G401 (cell line): Measurements from ENCODE around the gene METTL17. TPM values are rescaled to one million over a fixed set of nuclear protein-coding genes. Genes with fewer than 3 reads are reported as not detected.
"Not testable (repeated sequence)": the region's sequence is repeated elsewhere in the genome, so short reads cannot be mapped to it uniquely, and the experiment has no call there.

Experiments
- DNase-seq: peaks from one replicate; pipeline ENCODE4 v3.0.0-alpha.2; 2015; ENCODE audit warnings: low spot score
- in situ Hi-C: cut with HindIII; loops from 2 replicates; pipeline ENCODE4 v1.10.0; 2016; ENCODE audit warnings: low sequenced_read_pairs, mixed read lengths
- total RNA-seq: library from RNA; depleted of rRNA; stranded (reverse); fragments of >200 nt; shearing (Covaris generic); gene quantifications from 2 replicates; pipeline ENCODE4 v1.2.3, GENCODE V29; 2014

METTL17 gene
- total RNA-seq, 1 experiment from 2014 or later, result 157 TPM

DNA sequence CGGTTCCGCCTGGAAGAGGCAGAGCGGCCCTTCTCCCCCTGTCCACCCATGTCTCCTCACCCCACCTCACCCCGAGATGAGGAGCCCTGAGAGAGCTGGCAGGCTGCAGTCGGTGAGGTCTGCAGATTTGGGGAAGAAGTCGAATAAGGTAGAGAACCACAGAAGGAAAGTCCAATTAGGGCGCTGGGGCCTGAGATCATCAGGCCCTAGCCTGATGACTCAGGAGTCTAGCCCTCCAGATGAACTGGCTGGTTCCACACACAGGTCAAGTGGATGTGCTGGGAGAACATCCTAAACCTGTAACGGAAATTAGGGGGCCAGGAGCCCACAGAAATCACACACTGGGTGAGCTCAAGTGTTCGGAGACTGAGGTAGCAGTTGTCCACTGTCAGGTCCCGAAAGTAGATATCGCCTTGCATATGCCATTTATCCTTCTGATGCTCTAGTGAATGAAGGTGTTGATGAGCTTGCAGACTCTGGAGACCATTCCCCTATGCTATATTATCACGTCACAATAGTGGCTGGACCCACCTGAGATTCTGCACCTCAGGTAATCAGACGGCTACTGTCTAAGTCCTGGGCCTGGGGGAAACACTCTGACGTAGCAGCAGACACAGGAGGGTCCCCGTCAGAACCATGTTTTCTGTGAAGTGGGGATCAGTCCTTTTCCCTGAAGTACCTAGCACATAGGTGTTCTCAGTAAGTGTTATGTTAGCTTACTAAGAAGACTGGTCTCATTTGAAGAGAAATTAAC lies 886 bp upstream of the METTL17 start:
- in situ Hi-C loops, result no loop called here
- no peak for DNase-seq

- in situ Hi-C loops, result no loop called here
- no peak for DNase-seq
Measured at GRCh38 chr14:20989471-20989786, 351 bp upstream of the METTL17 start.

DNA sequence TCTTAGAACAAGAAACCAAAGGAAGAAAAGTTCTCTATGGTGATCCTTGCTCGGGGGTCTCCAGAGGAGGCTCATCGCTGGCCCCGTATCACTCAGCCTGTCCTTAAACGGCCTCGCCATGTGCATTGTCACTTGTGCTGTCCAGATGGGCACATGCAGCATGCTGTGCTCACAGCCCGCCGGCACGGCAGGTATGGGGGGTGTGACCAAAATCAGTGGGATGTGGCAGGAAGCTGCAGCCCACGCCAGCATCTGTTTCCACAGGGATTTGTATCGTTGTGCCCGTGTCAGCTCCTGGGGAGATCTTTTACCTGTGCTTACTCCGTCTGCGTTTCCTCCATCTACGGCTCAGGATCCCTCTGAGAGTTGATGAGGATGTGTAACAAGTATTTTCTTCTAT lies 6.7 kb downstream of the METTL17 start:
- in situ Hi-C loops, result no loop called here

DNA sequence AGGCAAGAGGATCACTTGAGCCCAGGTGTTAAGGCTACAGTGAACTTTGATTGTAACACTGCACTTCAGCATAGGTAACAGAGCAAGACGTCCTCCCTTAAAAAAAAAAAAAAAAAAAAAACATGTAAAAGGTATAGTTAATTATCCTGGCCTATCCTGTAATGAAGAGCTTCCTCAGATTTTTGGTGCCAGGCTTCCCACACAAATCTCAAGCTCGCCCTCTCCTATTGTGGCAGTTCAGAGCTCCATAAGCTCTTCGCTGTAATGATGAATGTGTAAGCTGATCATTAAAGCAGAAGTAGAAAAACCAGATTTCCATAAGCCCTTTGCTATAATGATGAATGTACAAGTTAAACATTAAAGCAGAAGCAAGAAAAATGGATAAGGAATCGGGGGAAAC lies 7.3 kb downstream of the METTL17 start:
- no peak for DNase-seq
- in situ Hi-C loops, result no loop called here

More for the DNA sequence above, 6.7 kb downstream of the METTL17 start:
- no peak for DNase-seq

- DNase-seq, result no peak
- in situ Hi-C loops, result no loop called here
Measured at GRCh38 chr14:20997564-20997963, 7.8 kb downstream of the METTL17 start.

GRCh38 chr14:20998139-20998538 lies 8.4 kb downstream of the METTL17 start:
- no peak for DNase-seq
- in situ Hi-C loops, result no loop called here

DNA sequence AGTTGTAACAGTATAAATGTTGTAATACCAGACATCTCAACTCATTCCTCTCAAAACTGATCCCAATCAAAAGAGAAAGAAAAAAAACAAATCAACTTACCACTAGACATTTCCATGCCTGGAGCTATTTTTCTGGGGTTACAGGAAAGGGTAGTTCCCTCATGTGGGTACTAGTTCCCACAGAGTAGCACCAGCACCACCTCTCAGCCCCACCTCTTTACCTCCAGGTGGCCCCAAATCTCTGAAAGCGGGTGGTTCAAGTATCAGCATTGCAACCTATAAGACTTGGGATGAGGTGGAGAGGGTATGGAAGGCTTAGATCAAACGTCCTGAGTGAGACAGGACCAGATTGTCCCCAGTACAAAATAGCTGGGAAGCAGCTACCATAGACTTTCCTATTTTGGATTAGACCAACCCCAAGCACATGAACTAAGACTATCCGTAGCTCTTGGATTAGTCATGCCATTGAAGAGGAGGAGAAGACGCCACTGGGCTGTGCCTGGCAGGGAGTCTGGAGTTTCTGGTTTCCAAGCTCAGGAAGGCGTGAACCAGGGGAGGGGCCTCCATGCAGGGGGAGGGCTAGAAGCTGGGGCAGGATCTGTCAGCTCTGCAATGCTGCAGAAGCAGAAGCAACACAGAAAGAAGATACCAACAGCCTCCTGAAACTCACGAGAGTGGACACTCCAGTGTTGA lies 9.0 kb downstream of the METTL17 start, which contains the start of gene SLC39A2:
SLC39A2 (plus strand) TSS at position 620 of the 693 bp plus-strand sequence. CDS start 154 bp downstream, outside the sequence.
- no peak for DNase-seq
- in situ Hi-C loops, result no loop called here

DNA sequence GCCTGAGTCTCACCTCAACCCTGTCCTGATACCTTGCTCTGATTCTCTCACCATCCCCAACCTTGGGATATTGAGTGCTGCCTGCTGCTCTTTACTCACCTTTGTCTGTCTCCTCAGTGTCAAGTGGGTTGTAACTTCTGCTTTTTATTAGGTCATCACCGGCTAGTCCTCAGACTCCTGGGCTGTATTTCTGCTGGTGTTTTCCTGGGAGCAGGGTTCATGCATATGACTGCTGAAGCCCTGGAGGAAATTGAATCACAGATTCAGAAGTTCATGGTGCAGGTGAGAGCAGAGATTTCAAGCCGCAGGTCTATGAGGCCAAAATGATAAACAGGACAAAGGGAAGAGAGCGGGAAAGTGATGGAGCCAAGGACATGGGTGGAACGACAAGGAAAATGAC lies 9.8 kb downstream of the METTL17 start:
- DNase-seq, result no peak
- in situ Hi-C loops, result no loop called here

DNA sequence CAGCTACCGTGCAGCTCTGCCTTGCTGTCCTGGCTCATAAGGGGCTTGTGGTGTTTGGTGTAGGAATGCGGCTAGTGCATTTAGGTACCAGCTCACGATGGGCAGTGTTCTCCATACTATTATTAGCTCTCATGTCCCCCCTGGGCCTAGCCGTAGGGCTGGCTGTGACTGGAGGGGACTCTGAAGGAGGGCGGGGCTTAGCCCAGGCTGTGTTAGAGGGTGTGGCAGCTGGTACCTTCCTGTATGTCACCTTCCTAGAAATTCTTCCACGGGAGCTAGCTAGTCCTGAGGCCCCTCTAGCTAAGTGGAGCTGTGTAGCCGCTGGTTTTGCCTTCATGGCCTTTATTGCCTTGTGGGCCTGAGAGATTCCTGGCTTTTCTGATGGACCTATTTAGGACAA lies 11.4 kb downstream of the METTL17 start:
- in situ Hi-C loops, result no loop called here
- DNase-seq, result no peak

DNA sequence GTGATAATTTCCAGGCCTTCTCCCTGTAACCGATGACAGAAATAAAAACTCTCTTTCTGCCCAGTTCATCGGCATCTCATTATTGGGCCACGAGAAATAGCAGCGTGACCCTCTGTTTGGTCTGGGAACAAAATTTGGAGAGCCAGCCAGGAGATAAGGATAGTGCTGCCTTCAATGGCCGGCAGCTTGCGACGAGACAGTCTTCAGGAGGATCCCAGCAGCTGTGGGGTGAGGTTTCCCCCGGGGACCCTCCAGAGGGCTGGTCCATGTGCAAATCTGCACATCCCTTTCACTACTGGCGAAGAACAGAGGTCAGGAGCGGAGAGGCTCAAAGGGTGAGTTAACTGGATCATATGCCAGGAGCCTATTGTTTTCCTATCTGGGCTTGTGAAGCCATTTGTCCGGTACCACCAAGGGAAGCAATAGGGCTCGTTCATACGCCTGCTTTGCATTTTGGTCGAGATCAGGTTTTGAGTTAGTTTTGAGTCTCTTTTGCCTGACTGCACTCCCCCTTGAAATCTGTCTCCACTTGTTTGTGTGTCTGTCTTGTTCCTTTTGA lies 14.1 kb downstream of the METTL17 start:
- DNase-seq, result no peak
- in situ Hi-C loops, result no loop called here

- DNase-seq, in situ Hi-C loops: not testable (repeated sequence)
Measured at GRCh38 chr14:21009721-21010120, 19.9 kb downstream of the METTL17 start.

DNA sequence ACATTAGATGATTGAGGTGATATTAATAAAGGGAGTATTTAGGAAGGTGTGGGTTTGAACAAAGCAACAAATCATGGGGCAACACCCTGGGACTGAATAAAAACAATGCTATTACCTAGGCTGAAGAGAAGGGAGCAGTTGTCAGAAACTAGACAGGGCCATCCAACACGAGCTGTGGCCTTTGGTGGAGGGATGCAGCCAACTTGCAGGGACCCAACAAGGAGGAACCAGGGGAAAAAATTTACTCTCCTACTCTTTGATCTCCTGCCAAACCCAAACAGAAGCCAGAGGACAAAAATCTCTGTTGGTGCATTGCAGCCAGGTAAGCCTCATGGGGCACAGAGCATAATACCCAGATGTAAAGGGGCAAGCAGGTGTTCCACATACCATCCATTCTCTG lies 21.4 kb downstream of the METTL17 start:
- in situ Hi-C loops, result no loop called here
- no peak for DNase-seq

GRCh38 chr14:21014761-21015190 lies 25.0 kb downstream of the METTL17 start:
- in situ Hi-C loops, result no loop called here
- DNase-seq, result peak; percentile 94

DNA sequence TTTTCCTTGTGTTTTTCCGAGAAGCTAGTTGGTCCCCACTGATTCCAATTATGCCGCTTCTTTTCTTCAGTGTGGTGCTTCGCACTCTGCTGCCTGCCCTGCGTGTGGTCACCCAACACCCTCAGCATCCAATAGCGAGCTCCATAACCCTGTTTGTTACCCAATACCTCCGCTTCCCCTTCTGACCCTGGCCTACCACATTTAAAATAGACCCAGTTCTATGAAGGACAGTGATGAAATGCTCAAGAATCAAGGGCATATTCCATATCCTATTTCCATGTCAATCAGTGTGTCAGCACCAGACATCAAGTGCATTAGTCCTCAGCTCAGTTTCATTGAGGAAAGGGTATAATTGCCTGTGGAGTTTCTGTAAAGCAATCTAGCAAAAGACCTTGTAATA lies 25.5 kb downstream of the METTL17 start:
- DNase-seq, result no peak
- in situ Hi-C loops, result no loop called here

- DNase-seq, result no peak
- in situ Hi-C loops, result no loop called here
Measured at GRCh38 chr14:21016413-21017190, 26.8 kb downstream of the METTL17 start.

GRCh38 chr14:21017528-21018245 lies 27.9 kb downstream of the METTL17 start:
- no peak for DNase-seq
- in situ Hi-C loops, result no loop called here

- in situ Hi-C loops, result no loop called here
- DNase-seq, result no peak
Measured at GRCh38 chr14:21018286-21018685, 28.5 kb downstream of the METTL17 start.

GRCh38 chr14:21018781-21019180 lies 29.0 kb downstream of the METTL17 start:
- in situ Hi-C loops, result no loop called here
- no peak for DNase-seq

- in situ Hi-C loops, result no loop called here
- no peak for DNase-seq
Measured at GRCh38 chr14:21019366-21019765, 29.6 kb downstream of the METTL17 start.
